NCI-H1092 treated with DMSO at 0.1 percent for 48 hours (cell line): ENCODE data around the gene CCL26.
A peak's percentile ranks its signal among the peaks of the same experiment; 100 is the strongest.
"Not testable (repeated sequence)": the region's sequence is repeated elsewhere in the genome, so short reads cannot be mapped to it uniquely, and the experiment has no call there.

Source experiments
- DNase-seq: peaks from one replicate; lab custom pipeline; 2025; lab: John Stamatoyannopoulos, UW

The CCL26 gene

GRCh38 chr7:75738975-75739795, 32.8 kb downstream of the CCL26 start:
- DNase-seq: peak; percentile 99

- DNase-seq: no peak
Measured at GRCh38 chr7:75738604-75738974, 33.4 kb downstream of the CCL26 start, which contains the start of gene HIP1. HIP1 (minus strand) TSS chr7:75738941; CDS start chr7:75738920, 21 bp downstream.

GRCh38 chr7:75737856-75738603, 34.0 kb downstream of the CCL26 start:
- peak; percentile 32 for DNase-seq

GRCh38 chr7:75735581-75736350, 36.2 kb downstream of the CCL26 start:
- DNase-seq: no peak

GRCh38 chr7:75734586-75735458, 37.2 kb downstream of the CCL26 start:
- DNase-seq: no peak

GRCh38 chr7:75732764-75733630, 39.0 kb downstream of the CCL26 start:
- DNase-seq: no peak

GRCh38 chr7:75732016-75732521, 39.9 kb downstream of the CCL26 start:
- DNase-seq: no peak

- no peak for DNase-seq
Measured at GRCh38 chr7:75729851-75730274, 42.1 kb downstream of the CCL26 start.

- peak; percentile 44 for DNase-seq
Measured at GRCh38 chr7:75727881-75728593, 44.0 kb downstream of the CCL26 start.

GRCh38 chr7:75727351-75727750, 44.7 kb downstream of the CCL26 start:
- DNase-seq: not testable (repeated sequence)

- no peak for DNase-seq
Measured at GRCh38 chr7:75725306-75725705, 46.7 kb downstream of the CCL26 start.

GRCh38 chr7:75723444-75723843, 48.6 kb downstream of the CCL26 start:
- no peak for DNase-seq

- DNase-seq: no peak
Measured at GRCh38 chr7:75722373-75722772, 49.6 kb downstream of the CCL26 start.

- not testable (repeated sequence) for DNase-seq
Measured at GRCh38 chr7:75721922-75722321, 50.1 kb downstream of the CCL26 start.

GRCh38 chr7:75721426-75721825, 50.6 kb downstream of the CCL26 start:
- DNase-seq: no peak

- DNase-seq: no peak
Measured at GRCh38 chr7:75719626-75720025, 52.4 kb downstream of the CCL26 start.
